H9 (cell line): ENCODE results near the gene VCAN. TPM values are rescaled to one million over a fixed set of nuclear protein-coding genes. Genes with fewer than 3 reads are reported as not detected.

Source experiments
- DNase-seq: peaks from one replicate; pipeline ENCODE4 v3.0.0-alpha.2; 2017
- H2AFZ ChIP-seq: one replicate; pipeline ENCODE4 v1.6.1; 2013; ENCODE audit warnings: mild to moderate bottlenecking, low read length, control low read depth, moderate library complexity
- H2AK5ac ChIP-seq: 2 replicates; pipeline ENCODE4 v1.6.1; 2013; ENCODE audit warnings: low read length, control low read depth, mixed read lengths; ENCODE audit not compliant: insufficient read length
- H2BK120ac ChIP-seq: one replicate; pipeline ENCODE4 v1.6.1; 2013; ENCODE audit warnings: low read depth, mild to moderate bottlenecking, low read length, control low read depth, inconsistent platforms; ENCODE audit not compliant: poor library complexity, severe bottlenecking
- H2BK12ac ChIP-seq: 2 replicates; pipeline ENCODE4 v1.6.1; 2013; ENCODE audit warnings: low read length, control low read depth, mixed read lengths, low read depth; ENCODE audit not compliant: insufficient read length
- H2BK15ac ChIP-seq: 2 replicates; pipeline ENCODE4 v1.6.1; 2013; ENCODE audit warnings: low read depth, low read length, control low read depth
- H2BK20ac ChIP-seq: one replicate; pipeline ENCODE4 v1.6.1; 2013; ENCODE audit warnings: low read depth, mild to moderate bottlenecking, low read length, control low read depth, inconsistent platforms; ENCODE audit not compliant: poor library complexity, severe bottlenecking
- H2BK5ac ChIP-seq: 2 replicates; pipeline ENCODE4 v1.6.1; 2013; ENCODE audit warnings: low read length, control low read depth, mixed read lengths; ENCODE audit not compliant: insufficient read length
- H3K14ac ChIP-seq: 2 replicates; pipeline ENCODE4 v1.6.1; 2013; ENCODE audit warnings: low read length, control low read depth; ENCODE audit not compliant: insufficient read depth
- H3K18ac ChIP-seq: 2 replicates; pipeline ENCODE4 v1.6.1; 2013; ENCODE audit warnings: low read depth, mild to moderate bottlenecking, mixed read lengths, low read length, control low read depth; ENCODE audit not compliant: insufficient read length
- H3K23ac ChIP-seq: 2 replicates; pipeline ENCODE4 v1.6.1; 2013; ENCODE audit warnings: low read length, control low read depth, mixed read lengths, low read depth; ENCODE audit not compliant: insufficient read length
- H3K23me2 ChIP-seq: 2 replicates; pipeline ENCODE4 v1.6.1; 2013; ENCODE audit warnings: low read depth, mild to moderate bottlenecking, mixed read lengths, low read length, control low read depth; ENCODE audit not compliant: insufficient read length, poor library complexity, severe bottlenecking
- H3K27ac ChIP-seq: 2 replicates; pipeline ENCODE4 v1.5.1; 2013; ENCODE audit warnings: low read length, control low read depth, mixed read lengths, low read depth; ENCODE audit not compliant: insufficient read length
- H3K27me3 ChIP-seq: 2 replicates; pipeline ENCODE4 v1.6.1; 2013; ENCODE audit warnings: low read length, control low read depth, inconsistent platforms; ENCODE audit not compliant: insufficient read depth
- H3K4ac ChIP-seq: 2 replicates; pipeline ENCODE4 v1.6.1; 2013; ENCODE audit warnings: low read depth, mild to moderate bottlenecking, control low read depth, inconsistent platforms, low read length, moderate library complexity
- H3K4me1 ChIP-seq: 2 replicates; pipeline ENCODE4 v1.6.1; 2013; ENCODE audit warnings: low read length, control low read depth, inconsistent platforms; ENCODE audit not compliant: insufficient read depth
- H3K4me2 ChIP-seq: 2 replicates; pipeline ENCODE4 v1.6.1; 2013; ENCODE audit warnings: low read length, control low read depth, mixed read lengths; ENCODE audit not compliant: insufficient read length, insufficient read depth
- H3K56ac ChIP-seq: 2 replicates; pipeline ENCODE4 v1.6.1; 2013; ENCODE audit warnings: low read depth, mild to moderate bottlenecking, mixed read lengths, low read length, control low read depth; ENCODE audit not compliant: insufficient read length
- H3K79me1 ChIP-seq: 2 replicates; pipeline ENCODE4 v1.6.1; 2013; ENCODE audit warnings: low read depth, mild to moderate bottlenecking, moderate library complexity, low read length, control low read depth, inconsistent platforms; ENCODE audit not compliant: insufficient read depth, poor library complexity, severe bottlenecking
- H3K79me2 ChIP-seq: 2 replicates; pipeline ENCODE4 v1.6.1; 2013; ENCODE audit warnings: low read length, control low read depth, inconsistent platforms; ENCODE audit not compliant: insufficient read depth
- H3K9ac ChIP-seq: 2 replicates; pipeline ENCODE4 v1.6.1; 2013; ENCODE audit warnings: low read length, control low read depth, mixed read lengths; ENCODE audit not compliant: insufficient read length; ENCODE audit errors: extremely low read depth
- H3K9me3 ChIP-seq: one replicate; pipeline ENCODE4 v1.6.1; 2013; ENCODE audit warnings: low read depth, low read length, inconsistent platforms; ENCODE audit not compliant: control insufficient read depth
- H3T11ph ChIP-seq: one replicate; pipeline ENCODE4 v1.6.1; 2013; ENCODE audit warnings: mild to moderate bottlenecking, low read length, control low read depth, inconsistent platforms
- H4K20me1 ChIP-seq: one replicate; pipeline ENCODE4 v1.6.1; 2013; ENCODE audit not compliant: control insufficient read depth, insufficient read length, insufficient read depth
- H4K5ac ChIP-seq: 2 replicates; pipeline ENCODE4 v1.6.1; 2013; ENCODE audit warnings: low read depth, mild to moderate bottlenecking, mixed read lengths, low read length, control low read depth; ENCODE audit not compliant: insufficient read length
- H4K8ac ChIP-seq: replicated peaks from 2 replicates; pipeline ENCODE4 v1.6.1; 2013; ENCODE audit warnings: low read length, control low read depth, mixed read lengths, low read depth; ENCODE audit not compliant: insufficient read length
- H4K91ac ChIP-seq: 2 replicates; pipeline ENCODE4 v1.6.1; 2013; ENCODE audit warnings: low read depth, mild to moderate bottlenecking, moderate library complexity, mixed read lengths, low read length, control low read depth; ENCODE audit not compliant: insufficient read length
- H3K27ac Mint-ChIP-seq, 3 experiments: 2 replicates in 2 of 3; 3 replicates in 1 of 3; pipeline ENCODE4 v1.8.0; 2020 to 2021; ENCODE audit warnings: mixed read lengths in 3 of 3, mild to moderate bottlenecking in 1 of 3, moderate library complexity in 1 of 3
- H3K27me3 Mint-ChIP-seq: 2 replicates; pipeline ENCODE4 v1.8.0; 2021; ENCODE audit warnings: low read depth, mild to moderate bottlenecking, moderate library complexity, mixed read lengths
- H3K36me3 Mint-ChIP-seq, 3 experiments: 2 replicates in 2 of 3; 3 replicates in 1 of 3; pipeline ENCODE4 v1.8.0; 2020 to 2021; ENCODE audit warnings: low read depth in 3 of 3, mixed read lengths in 3 of 3; ENCODE audit not compliant: insufficient read depth in 1 of 3
- H3K4me1 Mint-ChIP-seq, 2 experiments: 2 replicates each; pipeline ENCODE4 v1.8.0; 2020; ENCODE audit warnings: mixed read lengths in 2 of 2
- H3K4me3 Mint-ChIP-seq, 2 experiments: 2 replicates in 1 of 2; 3 replicates in 1 of 2; pipeline ENCODE4 v1.8.0; 2020 to 2021; ENCODE audit warnings: mild to moderate bottlenecking in 2 of 2, mixed read lengths in 2 of 2, moderate library complexity in 1 of 2
- H3K9me3 Mint-ChIP-seq, 2 experiments: 2 replicates in 1 of 2; 3 replicates in 1 of 2; pipeline ENCODE4 v1.8.0; 2020; ENCODE audit warnings: mild to moderate bottlenecking in 2 of 2, mixed read lengths in 2 of 2, moderate library complexity in 1 of 2
- CTCF ChIP-seq: fragments of 200-600 bp; sonication (generic); conservative IDR thresholded peaks from 3 replicates; pipeline ENCODE4 v1.8.0; 2021; ENCODE audit warnings: antibody characterized with exemption, mild to moderate bottlenecking
- WGBS: extraction: QIAGEN DNeasy Blood & Tissue Kit; methylation state at CpG from one replicate; pipeline ENCODE4 v1.1.7; 2013; ENCODE audit warnings: missing lambda C conversion rate, low lambda C conversion rate, mixed read lengths; ENCODE audit not compliant: insufficient read length; ENCODE audit errors: extremely low coverage; 5-methylcytosine and 5-hydroxymethylcytosine counted together
- total RNA-seq: library from RNA; stranded (reverse); gene quantifications from 2 replicates; pipeline ENCODE4 v1.2.1, GENCODE V29; 2021

The VCAN gene
- total RNA-seq, 1 experiment from 2014 or later = 278 TPM

GRCh38 chr5:83484294-83484693, 12.8 kb downstream of the VCAN start:
- Histone ChIP-seq H3K23ac (no peak overlapping the region), H3K18ac (no peak overlapping the region), H2BK5ac (no peak overlapping the region), H2BK15ac (no peak overlapping the region), H4K5ac (no peak overlapping the region), H3K4me1 (no peaks in the 10 kb centered on the region), H3K9ac (no peak overlapping the region), H3K56ac (no peak overlapping the region), H4K20me1 (no peaks in the 10 kb centered on the region), H3K27ac (no peak overlapping the region), H2AK5ac (no peak overlapping the region), H2BK20ac (no peak overlapping the region), H4K91ac (no peak overlapping the region), H3K4ac (no peak overlapping the region), H3K27me3 (no peaks in the 10 kb centered on the region), H4K8ac (no peak overlapping the region), H3K9me3 (no peaks in the 10 kb centered on the region), H3K14ac (no peak overlapping the region), H3K79me2 (peaks cover 19% of the 10 kb centered on the region; the same call in 1 of the 2 replicates), H3K4me2 (no peak overlapping the region), H3K23me2 (no peaks in the 10 kb centered on the region), H3T11ph (no peak overlapping the region), H3K79me1 (no peaks in the 10 kb centered on the region), H2BK120ac (no peak overlapping the region), H2AFZ (no peak overlapping the region), H2BK12ac (no peak overlapping the region)
- DNase-seq = no peak
- Mint-ChIP-seq H3K4me3 (no peak overlapping the region), H3K36me3 (peaks cover 30 to 65% (median 32%) of the 10 kb centered on the region in 3 experiments), H3K27ac (no peak overlapping the region), H3K4me1 (peaks cover 16 to 34% of the 10 kb centered on the region in 2 experiments), H3K27me3 (no peaks in the 10 kb centered on the region), H3K9me3 (no peaks in the 10 kb centered on the region)
- TF ChIP-seq CTCF = no peak
- no CpG with 5 or more reads among the region's 2 CpGs for WGBS
